ENCODE data around the gene NOX3. TPM values are rescaled to one million over a fixed set of nuclear protein-coding genes. Genes with fewer than 3 reads are reported as not detected.

Gene NOX3
- total and polyA plus RNA-seq, 2 donors (not counting 1 experiment from before 2014, with no cell fraction given) = not detected

GRCh38 chr6:155398221-155398620 is 57.4 kb downstream of the NOX3 start:
- CTCF ChIA-PET = interaction anchor here (1.5 kb wide), 1 partner anchor 20 kb away, joined by 4 read pairs; no protein-coding TSS in a partner anchor
- TF ChIP-seq, protein P1, sequence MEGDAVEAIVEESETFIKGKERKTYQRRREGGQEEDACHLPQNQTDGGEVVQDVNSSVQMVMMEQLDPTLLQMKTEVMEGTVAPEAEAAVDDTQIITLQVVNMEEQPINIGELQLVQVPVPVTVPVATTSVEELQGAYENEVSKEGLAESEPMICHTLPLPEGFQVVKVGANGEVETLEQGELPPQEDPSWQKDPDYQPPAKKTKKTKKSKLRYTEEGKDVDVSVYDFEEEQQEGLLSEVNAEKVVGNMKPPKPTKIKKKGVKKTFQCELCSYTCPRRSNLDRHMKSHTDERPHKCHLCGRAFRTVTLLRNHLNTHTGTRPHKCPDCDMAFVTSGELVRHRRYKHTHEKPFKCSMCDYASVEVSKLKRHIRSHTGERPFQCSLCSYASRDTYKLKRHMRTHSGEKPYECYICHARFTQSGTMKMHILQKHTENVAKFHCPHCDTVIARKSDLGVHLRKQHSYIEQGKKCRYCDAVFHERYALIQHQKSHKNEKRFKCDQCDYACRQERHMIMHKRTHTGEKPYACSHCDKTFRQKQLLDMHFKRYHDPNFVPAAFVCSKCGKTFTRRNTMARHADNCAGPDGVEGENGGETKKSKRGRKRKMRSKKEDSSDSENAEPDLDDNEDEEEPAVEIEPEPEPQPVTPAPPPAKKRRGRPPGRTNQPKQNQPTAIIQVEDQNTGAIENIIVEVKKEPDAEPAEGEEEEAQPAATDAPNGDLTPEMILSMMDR (IDR thresholded peaks at IDR 0.05) = no peak
- no peak for TF ChIP-seq EZH2 (IDR thresholded peaks at IDR 0.05; ENCODE audit: borderline replicate concordance, insufficient read depth, low read depth, low read length, poor library complexity, severe bottlenecking)
- 100% methylated on average over 3 of the region's 3 CpGs for WGBS (ENCODE audit: insufficient coverage)

GRCh38 chr6:155397172-155397705 is 58.4 kb downstream of the NOX3 start:
- Mint-ChIP-seq H3K27ac (no peak overlapping the region), H3K9me3 (ENCODE audit: insufficient read depth) (no peaks in the 10 kb centered on the region), H3K4me1 (no peaks in the 10 kb centered on the region), H3K4me3 (no peak overlapping the region), H3K27me3 (peaks cover 3% of the 10 kb centered on the region)
- H3K36me3 ChIP-seq (replicated peaks in 1 of 2; ENCODE audit: control extremely low read depth in 1 of 2, control insufficient read depth in 1 of 2, extremely low read depth in 1 of 2, insufficient read depth in 2 of 2, low read length in 1 of 2) = no peaks in the 10 kb centered on the region
- TF ChIP-seq, protein P1 (IDR thresholded peaks at IDR 0.05) = no peak
- no peak for TF ChIP-seq EZH2 (IDR thresholded peaks at IDR 0.05; ENCODE audit: borderline replicate concordance, insufficient read depth, low read depth, low read length, poor library complexity, severe bottlenecking)
- no peak for DNase-seq
- H2AFZ ChIP-seq (ENCODE audit: insufficient read depth, low read depth, low read length, poor library complexity, severe bottlenecking) = no peak overlapping the region
- ChIA-PET POLR2A (no interaction called here), CTCF (interaction anchor here (1.5 kb wide), 1 partner anchor 21 kb away, joined by 4 read pairs; no protein-coding TSS in a partner anchor)
- no peak overlapping the region for H3K9ac ChIP-seq (ENCODE audit: low read length)
- no peaks in the 10 kb centered on the region for H4K20me1 ChIP-seq (ENCODE audit: control insufficient read depth, insufficient read depth, low read length, poor library complexity, severe bottlenecking)
- no peak for ATAC-seq (ENCODE audit: low read depth)
- no peaks in the 10 kb centered on the region for H3K9me3 ChIP-seq (ENCODE audit: control extremely low read depth in 1 of 3, control insufficient read depth in 2 of 3, insufficient read depth in 1 of 3, low read length in 2 of 3)
- no peaks in the 10 kb centered on the region for H3K27me3 ChIP-seq (replicated peaks in 1 of 4; ENCODE audit: control extremely low read depth in 1 of 4, control insufficient read depth in 3 of 4, insufficient read depth in 4 of 4, low read length in 3 of 4)
- 100% methylated on average over 1 of the region's 3 CpGs for WGBS (ENCODE audit: insufficient coverage)
- no peak overlapping the region for H3K27ac ChIP-seq (ENCODE audit: low read length in 2 of 2)
- intact Hi-C loops (cut with micrococcal nuclease) = no loop called here
- H3K4me1 ChIP-seq (ENCODE audit: control insufficient read depth in 2 of 2, insufficient read depth in 2 of 2, low read length in 2 of 2) = no peaks in the 10 kb centered on the region
- H3K79me2 ChIP-seq (ENCODE audit: control insufficient read depth, insufficient read depth, low read length) = no peaks in the 10 kb centered on the region
- no peak overlapping the region for H3K4me3 ChIP-seq (ENCODE audit: control extremely low read depth in 1 of 5, extremely low read depth in 1 of 5, insufficient read depth in 1 of 5, low read depth in 2 of 5, low read length in 4 of 5)
- H3K4me2 ChIP-seq (replicated peaks; ENCODE audit: low read depth, low read length, poor library complexity, severe bottlenecking) = no peak overlapping the region

More at GRCh38 chr6:155398221-155398620, 57.4 kb downstream of the NOX3 start:
- no peaks in the 10 kb centered on the region for H3K9me3 Mint-ChIP-seq (ENCODE audit: insufficient read depth)
- H3K4me3 Mint-ChIP-seq = no peak overlapping the region
- DNase-seq = no peak
- Histone ChIP-seq H3K4me3 (ENCODE audit: control extremely low read depth in 1 of 5, extremely low read depth in 1 of 5, insufficient read depth in 1 of 5, low read depth in 2 of 5, low read length in 4 of 5) (no peak overlapping the region), H3K9me3 (ENCODE audit: control extremely low read depth in 1 of 3, control insufficient read depth in 2 of 3, insufficient read depth in 1 of 3, low read length in 2 of 3) (no peaks in the 10 kb centered on the region), H3K27me3 (replicated peaks in 1 of 4; ENCODE audit: control extremely low read depth in 1 of 4, control insufficient read depth in 3 of 4, insufficient read depth in 4 of 4, low read length in 3 of 4) (no peaks in the 10 kb centered on the region), H3K79me2 (ENCODE audit: control insufficient read depth, insufficient read depth, low read length) (no peaks in the 10 kb centered on the region), H3K4me2 (replicated peaks; ENCODE audit: low read depth, low read length, poor library complexity, severe bottlenecking) (no peak overlapping the region), H3K36me3 (replicated peaks in 1 of 2; ENCODE audit: control extremely low read depth in 1 of 2, control insufficient read depth in 1 of 2, extremely low read depth in 1 of 2, insufficient read depth in 2 of 2, low read length in 1 of 2) (no peaks in the 10 kb centered on the region), H4K20me1 (ENCODE audit: control insufficient read depth, insufficient read depth, low read length, poor library complexity, severe bottlenecking) (no peaks in the 10 kb centered on the region), H3K27ac (ENCODE audit: low read length in 2 of 2) (no peak overlapping the region), H2AFZ (ENCODE audit: insufficient read depth, low read depth, low read length, poor library complexity, severe bottlenecking) (no peak overlapping the region), H3K9ac (ENCODE audit: low read length) (no peak overlapping the region), H3K4me1 (ENCODE audit: control insufficient read depth in 2 of 2, insufficient read depth in 2 of 2, low read length in 2 of 2) (no peaks in the 10 kb centered on the region)
- peaks cover 3% of the 10 kb centered on the region for H3K27me3 Mint-ChIP-seq
- ATAC-seq (ENCODE audit: low read depth) = no peak
- no peak overlapping the region for H3K27ac Mint-ChIP-seq
- POLR2A ChIA-PET = no interaction called here
- H3K4me1 Mint-ChIP-seq = no peaks in the 10 kb centered on the region
- intact Hi-C loops (cut with micrococcal nuclease) = no loop called here

Data from B cell (primary cell).